A172 (cell line): Measurements from ENCODE around the gene PSD2. TPM values are rescaled to one million over a fixed set of nuclear protein-coding genes. Genes with fewer than 3 reads are reported as not detected.

Experiments
- DNase-seq: peaks from one replicate; pipeline ENCODE4 v3.0.0-alpha.2; 2015; ENCODE audit warnings: low spot score
- total RNA-seq: library from RNA; depleted of rRNA; stranded (reverse); fragments of >200 nt; shearing (Covaris generic); gene quantifications from 2 replicates; pipeline ENCODE4 v1.2.3, GENCODE V29; 2014; rRNA removed

The PSD2 gene
- total RNA-seq, 1 experiment from 2014 or later = 0.03 TPM

DNA sequence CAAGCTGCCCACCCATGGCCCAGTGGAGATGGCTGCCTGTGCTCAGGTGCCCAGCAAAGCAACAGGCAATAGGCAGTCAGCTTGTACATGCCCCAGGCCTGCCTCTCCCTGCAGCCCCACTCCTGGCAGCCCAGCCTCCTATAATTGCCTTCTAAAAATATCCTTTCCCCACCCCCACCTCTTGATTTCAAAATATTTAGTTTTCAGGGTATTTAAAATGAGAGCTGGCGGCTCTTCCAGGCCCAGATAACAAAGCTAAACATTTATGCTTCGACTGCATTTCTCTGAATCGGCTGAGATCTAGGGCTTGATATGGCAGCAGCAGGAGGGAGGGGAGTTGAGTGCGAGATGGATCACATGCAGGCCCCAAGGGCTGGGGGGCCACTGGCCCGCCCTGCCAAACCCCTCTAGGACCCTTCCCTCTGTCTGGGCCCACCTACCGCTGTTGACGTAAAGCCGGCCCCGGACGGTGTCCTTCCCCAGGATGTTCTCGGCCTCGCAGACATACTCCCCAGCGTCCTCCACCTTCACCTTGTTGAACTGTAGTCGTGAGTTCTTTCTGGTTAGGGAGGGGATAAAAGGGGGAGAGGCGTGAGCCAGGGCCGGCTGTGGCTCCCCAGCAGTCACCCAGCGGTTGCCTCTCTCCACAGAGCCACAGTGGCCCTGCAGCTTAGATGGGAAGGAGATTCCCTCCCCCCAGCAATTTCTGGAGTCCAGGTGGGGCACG is 85.0 kb downstream of the PSD2 start:
- no peak for DNase-seq

- DNase-seq = no peak
Observed at GRCh38 chr5:139881143-139881733, 85.6 kb downstream of the PSD2 start.

- no peak for DNase-seq
Observed at GRCh38 chr5:139882316-139882715, 86.7 kb downstream of the PSD2 start.

DNA sequence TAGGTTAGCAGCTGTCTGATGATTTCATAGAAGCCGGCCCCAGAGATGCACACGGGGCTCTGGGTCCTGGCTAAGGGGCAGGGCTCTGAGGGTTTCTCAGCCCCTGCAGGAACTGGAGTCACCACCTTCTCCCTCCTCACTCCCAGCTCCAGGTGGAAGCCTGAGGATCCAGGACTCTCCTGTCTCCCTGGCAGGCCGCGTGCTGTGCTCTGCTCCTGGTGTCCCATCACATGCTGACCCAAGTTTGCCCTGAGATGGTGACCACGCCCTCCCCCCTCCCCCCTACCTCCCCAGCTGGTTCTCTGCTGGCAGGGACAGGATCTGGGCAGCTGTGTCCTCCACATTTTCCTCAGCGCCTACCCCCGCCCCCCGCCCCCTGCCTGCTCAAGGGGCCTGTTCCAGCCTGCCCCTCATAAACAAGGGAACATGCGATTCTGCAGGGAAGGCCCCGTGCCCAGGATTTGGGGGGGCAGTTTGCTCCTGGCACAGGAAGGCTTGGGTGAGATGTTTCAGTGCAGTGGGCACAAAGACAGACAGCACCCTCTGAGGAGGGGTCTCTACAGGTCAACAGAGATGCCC is 87.4 kb downstream of the PSD2 start:
- no peak for DNase-seq

- no peak for DNase-seq
Observed at GRCh38 chr5:139884144-139884543, 88.5 kb downstream of the PSD2 start.

- no peak for DNase-seq
Observed at GRCh38 chr5:139884734-139885133, 89.1 kb downstream of the PSD2 start.

- DNase-seq = no peak
Observed at GRCh38 chr5:139885172-139885856, 89.7 kb downstream of the PSD2 start.

DNA sequence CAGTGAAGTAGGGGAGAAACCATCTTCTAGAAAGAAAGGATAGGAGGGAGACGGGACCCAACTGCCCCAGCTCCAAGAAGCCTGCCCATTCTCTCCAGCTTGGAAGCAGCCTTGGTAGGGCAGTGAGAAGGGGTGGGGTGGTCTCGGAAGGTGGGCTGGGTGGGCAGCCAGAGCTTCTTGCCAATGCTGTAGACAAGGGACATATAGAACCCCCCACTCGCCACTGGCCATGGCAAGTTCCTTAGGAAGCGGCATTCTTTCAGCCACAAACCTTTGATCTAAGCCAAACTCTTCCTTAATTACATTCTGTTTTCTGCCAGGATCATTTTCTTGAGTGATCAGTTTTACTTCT is 90.2 kb downstream of the PSD2 start:
- no peak for DNase-seq

GRCh38 chr5:139886213-139886612 is 90.6 kb downstream of the PSD2 start:
- no peak for DNase-seq

DNA sequence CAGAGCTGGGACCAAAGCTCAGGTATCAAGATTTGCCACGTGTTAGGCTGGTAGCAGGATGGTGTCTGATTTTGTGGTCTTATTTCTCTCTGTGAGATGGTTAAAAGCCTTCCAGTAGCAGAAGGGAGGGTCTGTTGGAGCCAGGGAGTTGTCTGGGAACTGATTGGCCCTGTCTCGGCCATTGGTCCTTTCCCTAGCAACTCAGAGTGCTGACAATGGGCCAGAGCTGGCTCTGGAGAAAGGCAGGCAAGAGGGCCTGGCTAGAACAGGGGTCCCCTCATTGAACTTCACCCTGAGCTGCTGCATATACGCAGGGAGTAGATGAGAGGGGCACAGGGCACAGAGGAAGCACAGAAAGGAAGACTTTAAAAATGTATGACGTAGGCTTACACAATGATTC is 92.8 kb downstream of the PSD2 start:
- DNase-seq = no peak

GRCh38 chr5:139889410-139889809 is 93.8 kb downstream of the PSD2 start:
- no peak for DNase-seq

DNA sequence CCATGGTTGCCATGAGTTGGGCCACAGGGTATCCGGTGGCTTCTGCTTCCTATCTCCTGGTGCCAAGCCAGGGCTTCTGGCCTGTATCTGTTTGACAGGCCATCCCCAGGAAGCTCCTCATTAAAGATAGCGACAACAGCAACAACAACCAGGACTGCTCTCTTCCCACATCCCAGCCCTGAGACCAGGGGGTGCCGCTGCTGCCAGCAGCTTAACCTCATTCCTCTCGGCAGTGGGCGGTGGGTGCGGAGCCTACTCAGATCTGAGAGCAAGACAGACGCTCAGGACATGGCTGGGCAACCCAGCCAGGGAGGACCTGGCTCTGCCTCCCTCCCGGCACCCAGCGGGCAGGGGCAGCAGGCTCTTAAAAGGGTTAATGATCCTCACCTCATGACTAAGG is 98.3 kb downstream of the PSD2 start:
- DNase-seq = no peak

Other genes starting within 250 kb of the PSD2 start
- 120 and 131 TPM in 2 replicates for gene UBE2D2, start 234.5 kb upstream of the PSD2 start, total RNA-seq
- gene CXXC5, start 147.5 kb upstream of the PSD2 start, total RNA-seq = 162 and 189 TPM in 2 replicates
- gene NRG2, start 247.5 kb downstream of the PSD2 start, total RNA-seq = 2.5 and 3.5 TPM in 2 replicates